Measurements from ENCODE around the gene CCDC85C. TPM values are rescaled to one million over a fixed set of nuclear protein-coding genes. Genes with fewer than 3 reads are reported as not detected.

The CCDC85C gene
- total and polyA plus RNA-seq, 2 experiments from 2014 or later = 4.5 to 24.9 TPM

- no peak overlapping the region for H3K4me2 ChIP-seq
- H3F3A ChIP-seq (replicated peaks; ENCODE audit: low read depth) = 0 out of 2 replicates have a peak, but pooled peaks cover 5% of the 10 kb centered on the region
- H3K9me2 ChIP-seq (ENCODE audit: insufficient read depth) = no peaks in the 10 kb centered on the region
- peaks cover 59% of the 10 kb centered on the region for H3K79me2 ChIP-seq (replicated peaks; ENCODE audit: insufficient read depth)
- DNase-seq (ENCODE audit: low spot score) (no peak), ATAC-seq (no peak)
- H3K4me3 ChIP-seq = no peak overlapping the region
- H4K20me1 ChIP-seq (replicated peaks; ENCODE audit: insufficient read depth) = peaks cover 6% of the 10 kb centered on the region; the same call in 1 of the 2 replicates
- no peaks in the 10 kb centered on the region for H3K36me3 ChIP-seq (ENCODE audit: insufficient read depth)
- H3K27me3 ChIP-seq (ENCODE audit: insufficient read depth) = no peaks in the 10 kb centered on the region
- H3K27ac Mint-ChIP-seq = peak overlapping the region; percentile 76
- no peak for TF ChIP-seq EZH2phosphoT487 (IDR thresholded peaks at IDR 0.05; ENCODE audit: unreplicated experiment)
- no peak for TF ChIP-seq EZH2 (IDR thresholded peaks at IDR 0.05; ENCODE audit: low read depth, unreplicated experiment)
- no peak for TF ChIP-seq CREB1 (CRISPR knock-in tag; IDR thresholded peaks at IDR 0.05; ENCODE audit: low read depth)
- TF ChIP-seq ZNF462 (CRISPR knock-in tag; IDR thresholded peaks at IDR 0.05) = no peak
- TF ChIP-seq STAT1 (IDR thresholded peaks at IDR 0.05; ENCODE audit: unreplicated experiment) = no peak
- TF ChIP-seq NANOG (IDR thresholded peaks at IDR 0.05; ENCODE audit: borderline replicate concordance) = no peak
- no peak for TF ChIP-seq ZNF331 (CRISPR knock-in tag; IDR thresholded peaks at IDR 0.05; ENCODE audit: low read depth)
- TF ChIP-seq ZNF114 (CRISPR knock-in tag; IDR thresholded peaks at IDR 0.05) = no peak
- TF ChIP-seq REST (IDR thresholded peaks at IDR 0.05; ENCODE audit: unreplicated experiment) = no peak
- no peak for TF ChIP-seq JUNB (IDR thresholded peaks at IDR 0.05; ENCODE audit: unreplicated experiment)
- TF ChIP-seq CTCF (conservative IDR thresholded peaks at IDR 0.05; ENCODE audit: low read depth in 2 of 2) = no peak; a peak in 1 of 4 replicates
- no peak for TF ChIP-seq POLR2AphosphoS5 (IDR thresholded peaks at IDR 0.05; ENCODE audit: low read depth)
- TF ChIP-seq ETS1 (IDR thresholded peaks at IDR 0.05) = no peak
- H3K4me1 ChIP-seq (ENCODE audit: insufficient read depth) = peaks cover 44% of the 10 kb centered on the region
- 0 out of 2 replicates have a peak overlapping the region, but pooled peaks have one; percentile 39 for H3K27ac ChIP-seq (ENCODE audit: low read depth)
- no peak overlapping the region for H2AFZ ChIP-seq
- no peak overlapping the region for H3K4me3 Mint-ChIP-seq
- no peaks in the 10 kb centered on the region for H3K36me3 Mint-ChIP-seq (ENCODE audit: low read depth)
- H3K27me3 Mint-ChIP-seq (ENCODE audit: insufficient read depth, low read depth, poor library complexity) = peaks cover 19% of the 10 kb centered on the region
- H3K4me1 Mint-ChIP-seq = peaks cover 91% of the 10 kb centered on the region
- no peaks in the 10 kb centered on the region for H3K9me3 Mint-ChIP-seq
Observed at GRCh38 chr14:99566390-99567354, 37.3 kb downstream of the CCDC85C start.
